SK-N-SH (cell line): Measurements from ENCODE around the gene RCAN1. TPM values are rescaled to one million over a fixed set of nuclear protein-coding genes. Genes with fewer than 3 reads are reported as not detected.
"Not testable (repeated sequence)": the region's sequence is repeated elsewhere in the genome, so short reads cannot be mapped to it uniquely, and the experiment has no call there.

ENCODE experiments used
- CTCF ChIA-PET: fragments of 300-600, 350-600 bp; formaldehyde crosslinking; extraction: SDS; loops from one replicate; lab custom pipeline; 2021; lab: Yijun Ruan, JAX
- POLR2A ChIA-PET: fragments of 350-600 bp; sonication (Branson Sonifier 250); formaldehyde crosslinking; extraction: SDS; loops from one replicate; lab custom pipeline; 2020; ENCODE audit warnings: antibody characterized with exemption, inconsistent platforms; lab: Yijun Ruan, JAX
- DNase-seq: peaks from one replicate; pipeline ENCODE4 v3.0.0; 2012
- H2AFZ ChIP-seq: fragments of 200-600 bp; sonication (generic); 2 replicates; pipeline ENCODE4 v1.8.1; 2016; ENCODE audit warnings: antibody characterized with exemption, mild to moderate bottlenecking, low read depth
- H3F3A ChIP-seq: fragments of 200-600 bp; sonication (generic); replicated peaks from 2 replicates; pipeline ENCODE3; 2016; ENCODE audit warnings: antibody characterized with exemption, mild to moderate bottlenecking; ENCODE audit not compliant: insufficient read depth
- H3K27ac ChIP-seq, 2 experiments: fragments of 200-500 bp in 1 of 2; fragments of 200-600 bp in 1 of 2; sonication (Bioruptor generic) in 1 of 2; sonication (generic), shearing (Covaris generic) in 1 of 2; 2 replicates each; pipeline versions ENCODE4 v1.5.1 to v1.6.1; 2014 to 2016; ENCODE audit warnings: low read depth in 2 of 2, inconsistent platforms in 1 of 2, low read length in 1 of 2, mild to moderate bottlenecking in 1 of 2, mixed read lengths in 1 of 2
- H3K27me3 ChIP-seq: fragments of 200-600 bp; sonication (generic), shearing (Covaris generic); 2 replicates; pipeline ENCODE4 v1.6.1; 2016; ENCODE audit warnings: mixed run types; ENCODE audit not compliant: insufficient read depth
- H3K36me3 ChIP-seq, 2 experiments: fragments of 200-500 bp in 1 of 2; fragments of 200-600 bp in 1 of 2; sonication (Bioruptor generic) in 1 of 2; sonication (generic) in 1 of 2; replicated peaks in 1 of 2; 2 replicates each; pipeline versions ENCODE3 to v1.5.1; 2014 to 2016; ENCODE audit warnings: low read length in 1 of 2, mild to moderate bottlenecking in 1 of 2; ENCODE audit not compliant: insufficient read depth in 2 of 2, control insufficient read depth in 1 of 2
- H3K4me1 ChIP-seq, 2 experiments: fragments of 200-500 bp in 1 of 2; fragments of 200-600 bp in 1 of 2; sonication (Bioruptor generic) in 1 of 2; sonication (generic), shearing (Covaris generic) in 1 of 2; 2 replicates each; pipeline versions ENCODE4 v1.5.1 to v1.6.1; 2014 to 2016; ENCODE audit warnings: low read depth in 1 of 2, low read length in 1 of 2, mixed run types in 1 of 2; ENCODE audit not compliant: insufficient read depth in 2 of 2, control insufficient read depth in 1 of 2
- H3K4me2 ChIP-seq: fragments of 200-600 bp; sonication (generic), shearing (Covaris generic); 2 replicates; pipeline ENCODE4 v1.6.1; 2017; ENCODE audit warnings: mixed run types
- H3K4me3 ChIP-seq, 2 experiments: fragments of 200-500 bp in 1 of 2; fragments of 200-600 bp in 1 of 2; sonication (Bioruptor generic) in 1 of 2; sonication (generic), shearing (Covaris generic) in 1 of 2; 2 replicates each; pipeline versions ENCODE4 v1.5.1 to v1.8.1; 2014 to 2016; ENCODE audit warnings: low read depth in 2 of 2, inconsistent platforms in 1 of 2, low read length in 1 of 2, mild to moderate bottlenecking in 1 of 2, mixed read lengths in 1 of 2, moderate library complexity in 1 of 2
- H3K79me2 ChIP-seq: fragments of 200-600 bp; sonication (generic); 2 replicates; pipeline ENCODE4 v1.8.1; 2017; ENCODE audit warnings: mild to moderate bottlenecking; ENCODE audit not compliant: insufficient read depth
- H3K9ac ChIP-seq: fragments of 200-600 bp; sonication (generic); 2 replicates; pipeline ENCODE4 v1.6.1; 2017; ENCODE audit warnings: mixed run types
- H3K9me2 ChIP-seq: fragments of 200-600 bp; sonication (generic); 2 replicates; pipeline ENCODE4 v1.6.1; 2017; ENCODE audit warnings: mixed run types
- H3K9me3 ChIP-seq: fragments of 200-600 bp; sonication (generic); 2 replicates; pipeline ENCODE4 v1.6.1; 2017; ENCODE audit warnings: mixed run types, mild to moderate bottlenecking, moderate library complexity
- H4K20me1 ChIP-seq: fragments of 200-600 bp; sonication (generic); 2 replicates; pipeline ENCODE4 v1.6.1; 2017; ENCODE audit warnings: mild to moderate bottlenecking, mixed run types; ENCODE audit not compliant: insufficient read depth
- CTCF ChIP-seq: fragments of 200-600 bp; sonication (generic); IDR thresholded peaks from 2 replicates; pipeline ENCODE4 v1.6.1; 2017; ENCODE audit warnings: antibody characterized with exemption, mild to moderate bottlenecking, moderate library complexity
- ELF1 ChIP-seq: IDR thresholded peaks from 2 replicates; pipeline ENCODE4 v1.4.0; 2012
- EP300 ChIP-seq, 2 experiments: IDR thresholded peaks; 2 replicates each; pipeline versions ENCODE4 v1.4.0 to v1.6.1; 2012; ENCODE audit warnings: borderline replicate concordance in 1 of 2, low read depth in 1 of 2, low read length in 1 of 2
- FOXM1 ChIP-seq: IDR thresholded peaks from 2 replicates; pipeline ENCODE4 v1.4.0; 2012; ENCODE audit warnings: low read depth, mild to moderate bottlenecking
- GABPA ChIP-seq: IDR thresholded peaks from 2 replicates; pipeline ENCODE4 v1.4.0; 2012; ENCODE audit warnings: low read depth, mild to moderate bottlenecking
- GATA2 ChIP-seq: sonication (generic); formaldehyde crosslinking; IDR thresholded peaks from 2 replicates; pipeline ENCODE4 v1.5.0; 2020; ENCODE audit warnings: mild to moderate bottlenecking, missing genetic modification reagents
- JUND ChIP-seq: IDR thresholded peaks from 2 replicates; pipeline ENCODE4 v1.4.0; 2012
- NFIC ChIP-seq: IDR thresholded peaks from 2 replicates; pipeline ENCODE4 v1.4.0; 2012; ENCODE audit warnings: borderline replicate concordance
- PBX3 ChIP-seq: IDR thresholded peaks from 2 replicates; pipeline ENCODE4; 2012
- RCOR1 ChIP-seq: fragments of 150-350 bp; IDR thresholded peaks from 2 replicates; pipeline ENCODE4 v1.6.1; 2017; ENCODE audit warnings: antibody characterized with exemption, low read length
- REST ChIP-seq: IDR thresholded peaks from 2 replicates; pipeline ENCODE4 v1.6.1; 2012; ENCODE audit warnings: mild to moderate bottlenecking, low read depth, low read length, moderate library complexity
- RFX5 ChIP-seq: IDR thresholded peaks from 2 replicates; pipeline ENCODE4 v1.6.1; 2012; ENCODE audit warnings: mild to moderate bottlenecking, improper control_type of control experiment, low read length
- RXRA ChIP-seq: IDR thresholded peaks from 2 replicates; pipeline ENCODE4 v1.4.0; 2012; ENCODE audit warnings: low read depth, mild to moderate bottlenecking, borderline replicate concordance
- SMC3 ChIP-seq: IDR thresholded peaks from 2 replicates; pipeline ENCODE4 v1.6.1; 2012; ENCODE audit warnings: low read depth, low read length, improper control_type of control experiment
- USF2 ChIP-seq: fragments of 150-350 bp; IDR thresholded peaks from 2 replicates; pipeline ENCODE4 v1.6.1; 2017; ENCODE audit warnings: antibody characterized with exemption, low read length, low read depth, borderline replicate concordance
- ZBTB33 ChIP-seq: IDR thresholded peaks from 2 replicates; pipeline ENCODE4 v1.4.0; 2012; ENCODE audit warnings: low read depth, borderline replicate concordance
- WGBS: methylation state at CpG from one replicate; pipeline ENCODE4 v1.1.6; 2017; ENCODE audit warnings: low lambda C conversion rate; 5-methylcytosine and 5-hydroxymethylcytosine counted together
- polyA plus RNA-seq, 3 experiments: library from polyadenylated mRNA; depleted of rRNA; stranded (reverse); fragments of >200 nt; gene quantifications; 2 replicates each; pipeline ENCODE4 v1.2.3, GENCODE V29; 2012

The RCAN1 gene
- polyA plus RNA-seq, 1 of the 3 experiments (the other 2 are of a cell fraction), result 16.7 TPM

- no peak for TF ChIP-seq ZBTB33
- no peak for TF ChIP-seq FOXM1
- no peak for TF ChIP-seq USF2
- TF ChIP-seq GATA2, result no peak
- TF ChIP-seq PBX3, result no peak
- no peak for TF ChIP-seq JUND
- no peak for TF ChIP-seq NFIC
Observed at GRCh38 chr21:34606051-34606450, 8.9 kb downstream of the RCAN1 start (continued).

GRCh38 chr21:34604956-34605355 is 10.0 kb downstream of the RCAN1 start:
- H3K9me3 ChIP-seq, H2AFZ ChIP-seq, H3K9ac ChIP-seq, DNase-seq, H3K27me3 ChIP-seq, H3K9me2 ChIP-seq, POLR2A ChIA-PET, H3K79me2 ChIP-seq, H3K4me1 ChIP-seq, H3F3A ChIP-seq, H3K4me2 ChIP-seq, H4K20me1 ChIP-seq, H3K4me3 ChIP-seq, H3K27ac ChIP-seq, H3K36me3 ChIP-seq: not testable (repeated sequence)
- 88% methylated on average over 5 of the region's 5 CpGs for WGBS
- CTCF ChIA-PET, result interaction anchor here (0.8 to 1.5 kb wide), 5 partner anchors 7 to 681 kb away, joined by 3 read pairs; no protein-coding TSS in a partner anchor

- ChIA-PET CTCF (interaction anchor here (1.1 to 1.5 kb wide), 4 partner anchors 8 to 680 kb away, joined by 3 read pairs; no protein-coding TSS in a partner anchor), POLR2A (no interaction called here)
- Histone ChIP-seq H3K4me2 (no peak overlapping the region), H3K4me1 (peaks cover 0 to 3% of the 10 kb centered on the region in 2 experiments; a peak in 1 of 4 replicates), H3K27ac (no peak overlapping the region), H3K36me3 (no peaks in the 10 kb centered on the region), H3K79me2 (no peaks in the 10 kb centered on the region), H3K9ac (no peak overlapping the region), H3K27me3 (no peaks in the 10 kb centered on the region), H2AFZ (no peak overlapping the region), H3K9me3 (no peaks in the 10 kb centered on the region), H4K20me1 (no peaks in the 10 kb centered on the region), H3K9me2 (no peaks in the 10 kb centered on the region), H3F3A (no peaks in the 10 kb centered on the region), H3K4me3 (no peak overlapping the region)
- WGBS, result 85% methylated on average over 2 of the region's 2 CpGs
- no peak for DNase-seq
- no peak for TF ChIP-seq RCOR1
- no peak for TF ChIP-seq CTCF
- no peak for TF ChIP-seq REST
- TF ChIP-seq GATA2, result no peak
- TF ChIP-seq PBX3, result no peak
- no peak for TF ChIP-seq EP300 (IDR thresholded peaks at IDR 0.05; ENCODE audit: borderline replicate concordance in 1 of 2, low read depth in 1 of 2, low read length in 1 of 2)
- no peak for TF ChIP-seq ELF1
- no peak for TF ChIP-seq RXRA
- TF ChIP-seq SMC3, result no peak
- no peak for TF ChIP-seq RFX5
- no peak for TF ChIP-seq GABPA
Observed at GRCh38 chr21:34604556-34604955, 10.4 kb downstream of the RCAN1 start.
